GM12878 (cell line): ENCODE results near the gene PRCC. TPM values are rescaled to one million over a fixed set of nuclear protein-coding genes. Genes with fewer than 3 reads are reported as not detected.

ENCODE experiments used
- ATAC-seq: fragments of 200-7000 bp; cut with Tn5 transposase; 3 replicates; pipeline ENCODE4 v1.9.1; 2020; ENCODE audit warnings: mild to moderate bottlenecking, moderate library complexity
- BruUV-seq: library from RNA; stranded (reverse); fragments of 400-500 nt; replicated peaks from 2 replicates; lab custom pipeline; 2021; lab: Mats Ljungman, UMichigan
- CTCF ChIA-PET: fragments of 300-600 bp; sonication (Branson Sonifier 250); formaldehyde crosslinking; extraction: SDS; loops from one replicate; lab custom pipeline; 2021; ENCODE audit warnings: inconsistent platforms; lab: Yijun Ruan, JAX
- POLR2A ChIA-PET: fragments of 350-600 bp; formaldehyde crosslinking; extraction: SDS; loops from one replicate; lab custom pipeline; 2021; ENCODE audit warnings: inconsistent platforms; lab: Charles Lee
- RAD21 ChIA-PET: fragments of 300-600 bp; sonication (Branson Sonifier 250); formaldehyde crosslinking; loops from one replicate; lab custom pipeline; 2023; ENCODE audit warnings: antibody characterized with exemption; ENCODE audit not compliant: unreplicated experiment; lab: Charles Lee
- SMC1A ChIA-PET: fragments of 300-600 bp; sonication (Branson Sonifier 250); formaldehyde crosslinking; loops from one replicate; lab custom pipeline; 2023; ENCODE audit not compliant: unreplicated experiment, uncharacterized antibody; lab: Charles Lee
- DNase-seq: peaks from one replicate; pipeline ENCODE4 v3.0.0-alpha.2; 2011; ENCODE audit warnings: low read depth, low spot score
- FAIRE-seq: peaks from 3 replicates; lab custom pipeline; 2011; peaks lifted over from hg19 to GRCh38; lab: Jason Lieb, UNC
- H2AFZ ChIP-seq: 2 replicates; pipeline ENCODE4 v1.6.0; 2011; ENCODE audit warnings: low read depth, low read length, control low read depth; ENCODE audit not compliant: control insufficient read depth
- H3K27ac ChIP-seq: 2 replicates; pipeline ENCODE4 v1.5.1; 2011; ENCODE audit warnings: control low read depth; ENCODE audit not compliant: control insufficient read depth, insufficient read depth
- H3K27me3 ChIP-seq, 2 experiments: replicated peaks in 1 of 2; 2 replicates each; pipeline versions ENCODE4 v1.6.0 to v1.6.1; 2011; ENCODE audit warnings: low read length in 1 of 2; ENCODE audit not compliant: control insufficient read depth in 2 of 2, insufficient read depth in 2 of 2
- H3K36me3 ChIP-seq, 2 experiments: 2 replicates each; pipeline ENCODE4 v1.5.1; 2011; ENCODE audit warnings: low read length in 1 of 2; ENCODE audit not compliant: control insufficient read depth in 2 of 2, insufficient read depth in 2 of 2
- H3K4me1 ChIP-seq: 2 replicates; pipeline ENCODE4 v1.6.1; 2011; ENCODE audit warnings: mild to moderate bottlenecking, low read length, moderate library complexity, mixed read lengths; ENCODE audit not compliant: control insufficient read depth, insufficient read depth
- H3K4me2 ChIP-seq: 2 replicates; pipeline ENCODE4 v1.6.0; 2011; ENCODE audit warnings: control low read depth; ENCODE audit not compliant: control insufficient read depth, insufficient read depth
- H3K4me3 ChIP-seq: fragments of 200-600 bp; sonication (generic); 2 replicates; pipeline ENCODE4 v1.5.1; 2016
- H3K79me2 ChIP-seq: 2 replicates; pipeline ENCODE4 v1.6.0; 2011; ENCODE audit warnings: low read length; ENCODE audit not compliant: control insufficient read depth, insufficient read depth
- H3K9ac ChIP-seq: 2 replicates; pipeline ENCODE4 v1.8.0; 2011; ENCODE audit warnings: low read length, control low read depth, mixed read lengths; ENCODE audit not compliant: control insufficient read depth, insufficient read depth
- H3K9me3 ChIP-seq: replicated peaks from 3 replicates; pipeline ENCODE4 v1.5.1; 2011; ENCODE audit warnings: mild to moderate bottlenecking, low read length; ENCODE audit not compliant: control insufficient read depth, insufficient read depth
- H4K20me1 ChIP-seq: 2 replicates; pipeline ENCODE4 v1.6.0; 2011; ENCODE audit not compliant: control insufficient read depth, insufficient read depth
- CBX5 ChIP-seq: sonication (generic); IDR thresholded peaks from 2 replicates; pipeline ENCODE4 v1.6.1; 2016; ENCODE audit warnings: low read depth, moderate library complexity, mild to moderate bottlenecking, inconsistent platforms
- CHD1 ChIP-seq: IDR thresholded peaks from 2 replicates; pipeline ENCODE4 v1.6.1; 2012; ENCODE audit warnings: low read depth, low read length, improper control_type of control experiment
- ETV6 ChIP-seq, 2 experiments: fragments of 450-650 bp in 1 of 2; IDR thresholded peaks in 1 of 2; conservative IDR thresholded peaks in 1 of 2; 2 replicates each; pipeline ENCODE4 v1.6.1; 2014; ENCODE audit warnings: antibody characterized with exemption in 1 of 2, borderline replicate concordance in 1 of 2, low read depth in 1 of 2, mild to moderate bottlenecking in 1 of 2, moderate library complexity in 1 of 2
- GABPA ChIP-seq: IDR thresholded peaks from 2 replicates; pipeline ENCODE4 v1.6.1; 2014; ENCODE audit warnings: antibody characterized with exemption, low read depth, mild to moderate bottlenecking, inconsistent platforms
- HDAC6 ChIP-seq: fragments of 200-600 bp; sonication (generic); IDR thresholded peaks from one replicate; pipeline ENCODE4 v1.8.0; 2017; ENCODE audit warnings: antibody characterized with exemption; ENCODE audit not compliant: unreplicated experiment
- KDM1A ChIP-seq: fragments of 200-600 bp; sonication (generic); IDR thresholded peaks from 2 replicates; pipeline ENCODE4 v1.6.1; 2016; ENCODE audit warnings: borderline replicate concordance
- PBX3 ChIP-seq: IDR thresholded peaks from 2 replicates; pipeline ENCODE4 v1.6.1; 2011; ENCODE audit warnings: mild to moderate bottlenecking, low read depth, low read length, moderate library complexity; ENCODE audit not compliant: insufficient replicate concordance
- SPI1 ChIP-seq: IDR thresholded peaks from 2 replicates; pipeline ENCODE4 v1.6.1; 2011; ENCODE audit warnings: low read depth, mild to moderate bottlenecking, low read length, moderate library complexity, borderline replicate concordance; ENCODE audit not compliant: insufficient read depth
- ZNF217 ChIP-seq: fragments of 450-650 bp; IDR thresholded peaks from 2 replicates; pipeline ENCODE4 v1.6.1; 2017; ENCODE audit warnings: antibody characterized with exemption, mild to moderate bottlenecking
- ZNF274 ChIP-seq: IDR thresholded peaks from one replicate; pipeline ENCODE4 v1.8.0; 2011; ENCODE audit not compliant: insufficient read length, insufficient read depth
- WGBS: methylation state at CpG from one replicate; pipeline ENCODE4 v1.1.6; 2016; ENCODE audit warnings: low lambda C conversion rate; ENCODE audit not compliant: insufficient replicate concordance, insufficient coverage; ENCODE audit errors: missing lambda C conversion rate; 5-methylcytosine and 5-hydroxymethylcytosine counted together
- in situ Hi-C: fragments of 300-500 bp; cut with MboI; formaldehyde crosslinking; loops from 9 replicates; pipeline ENCODE4 v1.14.3; 2018; ENCODE audit warnings: mixed read lengths
- intact Hi-C: fragments of 100-400 bp; cut with micrococcal nuclease; formaldehyde crosslinking; loops from one replicate; pipeline ENCODE4 v1.14.2; 2022; ENCODE audit not compliant: unreplicated experiment
- polyA plus RNA-seq, 11 experiments: library from polyadenylated mRNA; depleted of rRNA in 4 of 11; unstranded in 6 of 11; stranded (reverse) in 5 of 11; fragments of >200 nt; fragmentation: Nextera tagmentation in 4 of 11; fragmentation: Illumina TruSeq in 1 of 11; extraction: Ambion mirVana in 4 of 11; extraction: Trizol in 1 of 11; gene quantifications; 1 replicate in 1 of 11; 2 replicates in 10 of 11; pipeline versions ENCODE4 v1.2.1 to v1.2.3, GENCODE V29; 2011 to 2016; ENCODE audit warnings: inconsistent platforms in 2 of 11, missing spikeins in 2 of 11, low read depth in 1 of 11
- total RNA-seq, 4 experiments: library from RNA; depleted of rRNA in 3 of 4; stranded (reverse); fragments of >200 nt in 3 of 4; fragmentation: Illumina TruSeq in 1 of 4; extraction: Trizol in 1 of 4; gene quantifications; 2 replicates each; pipeline versions ENCODE4 v1.2.1 to v1.2.3, GENCODE V29; 2013 to 2021
- TF ChIP-seq, protein P1 (sequence below): IDR thresholded peaks from 2 replicates; pipeline ENCODE4 v1.6.1; 2012; ENCODE audit warnings: low read depth, low read length, improper control_type of control experiment

Gene PRCC
- total and polyA plus RNA-seq, 10 of the 15 experiments (the other 5 are each of a cell fraction or from before 2014, with no cell fraction given): 23.8 to 132 (median 63.1) TPM

GRCh38 chr1:156727492-156727891, 39.8 kb upstream of the PRCC start:
- H3K4me2 ChIP-seq: peak overlapping the region; percentile 99
- intact Hi-C loops: loop anchor here (2.0 to 10.0 kb wide), 3 partner anchors 25 to 103 kb away; no protein-coding TSS in a partner anchor
- CTCF ChIA-PET: interaction anchor here (0.6 to 11.2 kb wide), 33 partner anchors 10 to 448 kb away, joined by 3 to 433 read pairs (median 12); partner anchors contain the start of genes CRABP2, HDGF, INSRR and MRPL24
- no peak overlapping the region for H2AFZ ChIP-seq
- POLR2A ChIA-PET: interaction anchor here (0.9 to 7.0 kb wide), 12 partner anchors 7 to 133 kb away, joined by 3 to 75 read pairs (median 8); partner anchors contain the start of genes HDGF, MRPL24 and PRCC
- peaks cover 12 to 23% of the 10 kb centered on the region in 2 experiments for H3K36me3 ChIP-seq
- FAIRE-seq (no peak), ATAC-seq (no peak), DNase-seq (no peak)
- peaks cover 14% of the 10 kb centered on the region for H3K4me1 ChIP-seq
- SMC1A ChIA-PET: interaction anchor here (0.8 to 10.0 kb wide), 27 partner anchors 13 to 270 kb away, joined by 3 to 168 read pairs (median 15); partner anchors contain the start of genes CRABP2, HDGF, INSRR and MRPL24
- no peaks in the 10 kb centered on the region for H3K27me3 ChIP-seq
- peaks cover 73% of the 10 kb centered on the region for H3K79me2 ChIP-seq
- H3K9ac ChIP-seq: peak overlapping the region; percentile 98
- no peaks in the 10 kb centered on the region for H3K9me3 ChIP-seq
- no TSS peak for BruUV-seq
- H4K20me1 ChIP-seq: peaks cover 7% of the 10 kb centered on the region
- H3K4me3 ChIP-seq: peak overlapping the region; percentile 100
- RAD21 ChIA-PET: interaction anchor here (1.2 to 7.1 kb wide), 20 partner anchors 13 to 163 kb away, joined by 3 to 173 read pairs (median 16); partner anchors contain the start of genes CRABP2, HDGF, INSRR and MRPL24
- in situ Hi-C loops: no loop called here
- TF ChIP-seq SPI1: peak; percentile 51; the same call in 1 of the 2 replicates
- no peak for TF ChIP-seq ZNF217
- WGBS: 0% methylated on average over 7 of the region's 7 CpGs
- H3K27ac ChIP-seq: peak overlapping the region; percentile 91

GRCh38 chr1:156727926-156728598, 39.3 kb upstream of the PRCC start, which contains the start of gene METTL25B:
Gene METTL25B, plus strand, starts transcription at chr1:156728469. Its CDS starts 636 bp downstream, at chr1:156729105.
- DNase-seq: no peak
- ChIA-PET SMC1A (interaction anchor here (0.8 to 10.0 kb wide), 18 partner anchors 13 to 271 kb away, joined by 3 to 168 read pairs (median 24); partner anchors contain the start of genes HDGF, INSRR, MRPL24 and NTRK1), POLR2A (interaction anchor here (0.5 to 7.0 kb wide), 20 partner anchors 8 to 872 kb away, joined by 3 to 75 read pairs (median 5); partner anchors contain the start of genes HDGF, MRPL24, NAXE and PRCC), RAD21 (interaction anchor here (0.5 to 7.1 kb wide), 16 partner anchors 11 to 163 kb away, joined by 3 to 173 read pairs (median 21); partner anchors contain the start of genes HDGF, INSRR, MRPL24 and NTRK1), CTCF (interaction anchor here (0.6 to 11.2 kb wide), 25 partner anchors 9 to 312 kb away, joined by 3 to 433 read pairs (median 11); partner anchors contain the start of genes CRABP2, HDGF, INSRR and MRPL24)
- Histone ChIP-seq H3K27me3 (no peaks in the 10 kb centered on the region), H3K4me3 (peak within 1 kb of the TSS; percentile 100), H3K9me3 (no peaks in the 10 kb centered on the region), H3K36me3 (peaks cover 10 to 18% of the 10 kb centered on the region in 2 experiments), H3K27ac (peak within 1 kb of the TSS; percentile 91), H4K20me1 (peaks cover 7% of the 10 kb centered on the region), H3K4me2 (peak within 1 kb of the TSS; percentile 99), H2AFZ (peak within 1 kb of the TSS; percentile 76), H3K4me1 (peaks cover 13% of the 10 kb centered on the region), H3K79me2 (peaks cover 69% of the 10 kb centered on the region), H3K9ac (peak within 1 kb of the TSS; percentile 98)
- intact Hi-C loops: loop anchor here (1.0 to 10.0 kb wide), 5 partner anchors 13 to 103 kb away; partner anchors contain the start of genes MRPL24 and PRCC
- ATAC-seq: peak; percentile 80
- FAIRE-seq: peak; percentile 90
- in situ Hi-C loops: no loop called here
- BruUV-seq: TSS peak; percentile 68
- under 1% methylated on average over 37 of the region's 46 CpGs for WGBS
- TF ChIP-seq KDM1A: no peak
- TF ChIP-seq CBX5: no peak
- TF ChIP-seq, protein P1, sequence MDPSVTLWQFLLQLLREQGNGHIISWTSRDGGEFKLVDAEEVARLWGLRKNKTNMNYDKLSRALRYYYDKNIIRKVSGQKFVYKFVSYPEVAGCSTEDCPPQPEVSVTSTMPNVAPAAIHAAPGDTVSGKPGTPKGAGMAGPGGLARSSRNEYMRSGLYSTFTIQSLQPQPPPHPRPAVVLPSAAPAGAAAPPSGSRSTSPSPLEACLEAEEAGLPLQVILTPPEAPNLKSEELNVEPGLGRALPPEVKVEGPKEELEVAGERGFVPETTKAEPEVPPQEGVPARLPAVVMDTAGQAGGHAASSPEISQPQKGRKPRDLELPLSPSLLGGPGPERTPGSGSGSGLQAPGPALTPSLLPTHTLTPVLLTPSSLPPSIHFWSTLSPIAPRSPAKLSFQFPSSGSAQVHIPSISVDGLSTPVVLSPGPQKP: peak; percentile 84
- TF ChIP-seq HDAC6: no peak
- peak; percentile 87 for TF ChIP-seq GABPA
- TF ChIP-seq CHD1: 0 out of 2 replicates have a peak, but pooled peaks have one; percentile 57
- TF ChIP-seq ZNF274: no peak
- TF ChIP-seq ETV6 (conservative IDR thresholded peaks at IDR 0.05 in 1 of 2, IDR thresholded peaks at IDR 0.05 in 1 of 2; ENCODE audit: borderline replicate concordance in 1 of 2, low read depth in 1 of 2): peak in 1 of 2 experiments; percentile 63; a peak in 2 of 4 replicates
- no peak for TF ChIP-seq PBX3
